GM21723 (cell line): ENCODE results near the gene MYO18B.
"Not testable (repeated sequence)": the region's sequence is repeated elsewhere in the genome, so short reads cannot be mapped to it uniquely, and the experiment has no call there.

Source experiments
- ATAC-seq: cut with Tn5 transposase; IDR thresholded peaks from one replicate; pipeline ENCODE4 v1.9.1; 2021; ENCODE audit warnings: mild to moderate bottlenecking, moderate library complexity; ENCODE audit not compliant: unreplicated experiment

The MYO18B gene

GRCh38 chr22:25741692-25742626, at the start of gene MYO18B:
Gene MYO18B (plus strand): TSS chr22:25742188. CDS start chr22:25761093, 18,905 bp downstream.
- ATAC-seq, result no peak

- no peak for ATAC-seq
Measured at GRCh38 chr22:25692397-25693267, 49.4 kb upstream of the MYO18B start.

GRCh38 chr22:25693268-25693565, 48.8 kb upstream of the MYO18B start:
- no peak for ATAC-seq

- no peak for ATAC-seq
Measured at GRCh38 chr22:25694196-25694907, 47.6 kb upstream of the MYO18B start.

GRCh38 chr22:25695146-25695545, 46.8 kb upstream of the MYO18B start:
- ATAC-seq, result no peak

- ATAC-seq, result no peak
Measured at GRCh38 chr22:25696763-25697162, 45.2 kb upstream of the MYO18B start.

GRCh38 chr22:25697181-25697664, 44.8 kb upstream of the MYO18B start:
- ATAC-seq, result no peak

GRCh38 chr22:25697978-25698377, 44.0 kb upstream of the MYO18B start:
- ATAC-seq, result no peak

- ATAC-seq, result no peak
Measured at GRCh38 chr22:25698461-25698860, 43.5 kb upstream of the MYO18B start.

- no peak for ATAC-seq
Measured at GRCh38 chr22:25698978-25699377, 43.0 kb upstream of the MYO18B start.

- no peak for ATAC-seq
Measured at GRCh38 chr22:25701056-25701780, 40.8 kb upstream of the MYO18B start.

GRCh38 chr22:25702040-25702439, 39.9 kb upstream of the MYO18B start:
- ATAC-seq, result no peak

GRCh38 chr22:25702571-25703167, 39.3 kb upstream of the MYO18B start:
- ATAC-seq, result no peak

- ATAC-seq, result no peak
Measured at GRCh38 chr22:25704701-25705100, 37.3 kb upstream of the MYO18B start.

GRCh38 chr22:25706197-25706596, 35.8 kb upstream of the MYO18B start:
- no peak for ATAC-seq

- not testable (repeated sequence) for ATAC-seq
Measured at GRCh38 chr22:25708430-25708829, 33.6 kb upstream of the MYO18B start.

GRCh38 chr22:25709758-25710157, 32.2 kb upstream of the MYO18B start:
- ATAC-seq, result no peak

GRCh38 chr22:25710501-25710900, 31.5 kb upstream of the MYO18B start:
- no peak for ATAC-seq

GRCh38 chr22:25711491-25711890, 30.5 kb upstream of the MYO18B start:
- no peak for ATAC-seq
